Measurements from ENCODE around the gene PCGF3. TPM values are rescaled to one million over a fixed set of nuclear protein-coding genes. Genes with fewer than 3 reads are reported as not detected.
A peak's percentile ranks its signal among the peaks of the same experiment; 100 is the strongest.

Gene PCGF3
- total and polyA plus RNA-seq, 2 donors from 2014 or later: 21.7 to 59.6 TPM

DNA sequence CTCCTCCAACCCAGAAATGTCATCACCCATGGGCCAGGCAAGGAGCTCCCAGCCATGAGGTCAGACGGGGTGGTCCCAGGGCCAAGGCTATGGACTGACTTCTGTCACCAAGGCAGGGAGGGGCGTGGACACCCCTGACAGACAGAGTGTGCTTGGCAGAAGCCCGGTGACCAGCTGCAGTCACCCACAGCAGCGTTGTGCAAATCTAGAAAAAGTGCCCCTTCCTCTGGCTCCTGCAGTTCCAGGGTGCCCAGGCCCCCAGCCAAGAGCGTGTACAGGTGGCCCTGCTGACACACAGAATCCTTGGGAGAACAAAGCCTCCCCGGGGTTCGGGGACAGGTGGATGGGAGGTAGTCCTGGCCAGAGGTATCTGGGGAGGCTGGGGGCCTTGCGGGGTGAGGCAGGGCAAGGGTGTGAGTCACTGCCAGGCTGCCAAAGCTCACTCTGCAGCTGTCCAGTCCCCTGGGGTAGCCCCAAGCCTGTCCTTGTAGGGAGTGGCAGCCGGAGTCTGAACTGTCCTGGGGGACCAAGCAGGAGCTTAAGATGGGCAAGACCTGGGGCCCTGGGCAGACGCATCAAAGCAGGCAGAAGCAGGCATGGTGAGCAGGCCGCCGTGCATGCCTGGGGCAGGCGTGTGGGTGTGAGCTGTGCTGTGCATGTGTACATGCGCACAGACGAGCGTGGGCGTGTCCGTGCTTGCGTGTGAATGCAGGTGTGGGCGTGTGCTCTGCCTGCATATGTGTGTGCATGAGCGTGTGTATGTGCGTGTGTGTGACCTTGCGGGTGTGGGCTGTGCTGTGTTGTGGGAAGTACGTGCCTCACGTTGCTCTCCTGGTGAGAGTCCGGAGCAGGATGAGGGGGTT lies 28.0 kb upstream of the PCGF3 start:
- H3K9ac ChIP-seq (ENCODE audit: low read length in 3 of 3): no peak overlapping the region

DNA sequence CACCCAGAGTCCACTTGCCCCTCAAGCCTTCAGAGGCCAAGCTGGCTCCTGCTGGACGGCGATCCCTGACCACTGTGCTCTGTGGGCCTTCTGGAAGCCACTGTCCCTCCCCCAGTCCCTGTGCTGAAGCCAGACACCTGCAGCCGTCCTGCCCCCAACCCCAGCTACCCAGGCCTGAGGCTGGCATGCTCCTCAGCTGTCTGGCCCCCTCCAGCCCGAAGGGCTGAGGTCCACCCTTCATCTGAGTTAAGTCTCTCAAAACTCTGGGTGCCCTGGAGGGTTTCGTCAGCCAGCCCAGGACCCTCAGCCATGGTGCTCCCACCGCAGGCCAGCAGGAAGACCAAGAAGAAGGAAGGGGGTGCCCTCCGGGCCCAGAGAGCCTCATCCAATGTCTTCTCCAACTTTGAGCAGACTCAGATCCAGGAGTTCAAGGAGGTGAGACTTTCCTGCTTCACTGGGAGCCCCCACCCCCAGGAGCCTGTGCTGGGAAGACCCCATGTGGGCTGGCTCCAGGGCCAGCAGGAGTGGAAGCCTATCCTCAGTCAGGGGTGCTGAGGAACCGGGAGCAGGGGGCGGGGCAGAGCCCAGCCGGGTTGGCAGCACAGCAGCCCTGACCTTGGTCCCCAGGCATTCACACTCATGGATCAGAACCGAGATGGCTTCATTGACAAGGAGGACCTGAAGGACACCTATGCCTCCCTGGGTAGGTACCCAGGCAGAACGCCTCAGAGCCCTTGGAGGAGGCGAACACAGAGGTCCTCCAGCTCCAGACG lies 27.1 kb upstream of the PCGF3 start:
- no peaks in the 10 kb centered on the region for H3K27me3 ChIP-seq (ENCODE audit: control insufficient read depth, insufficient read depth, low read length)
- H3K9ac ChIP-seq (ENCODE audit: low read length in 3 of 3): no peak overlapping the region
- H3K36me3 ChIP-seq (ENCODE audit: control insufficient read depth in 2 of 3, insufficient read depth in 3 of 3, low read length in 3 of 3): no peaks in the 10 kb centered on the region
- FAIRE-seq (no peak), DNase-seq (peak in 1 of 5 donors; percentile 75)
- no peak overlapping the region for H3K4me3 ChIP-seq (ENCODE audit: low read length in 3 of 3)
- H3K27ac ChIP-seq (ENCODE audit: low read depth in 2 of 2, low read length in 2 of 2): no peak overlapping the region
- no peaks in the 10 kb centered on the region for H3K9me3 ChIP-seq (ENCODE audit: control insufficient read depth in 2 of 3, insufficient read depth in 1 of 3, low read length in 3 of 3)
- peaks cover 0 to 14% (median 0%) of the 10 kb centered on the region in 3 donors for H3K4me1 ChIP-seq (ENCODE audit: control insufficient read depth in 2 of 3, insufficient read depth in 2 of 3, low read depth in 1 of 3, low read length in 3 of 3)
- intact Hi-C loops (cut with DNase I): no loop called here
- TF ChIP-seq, protein P1, sequence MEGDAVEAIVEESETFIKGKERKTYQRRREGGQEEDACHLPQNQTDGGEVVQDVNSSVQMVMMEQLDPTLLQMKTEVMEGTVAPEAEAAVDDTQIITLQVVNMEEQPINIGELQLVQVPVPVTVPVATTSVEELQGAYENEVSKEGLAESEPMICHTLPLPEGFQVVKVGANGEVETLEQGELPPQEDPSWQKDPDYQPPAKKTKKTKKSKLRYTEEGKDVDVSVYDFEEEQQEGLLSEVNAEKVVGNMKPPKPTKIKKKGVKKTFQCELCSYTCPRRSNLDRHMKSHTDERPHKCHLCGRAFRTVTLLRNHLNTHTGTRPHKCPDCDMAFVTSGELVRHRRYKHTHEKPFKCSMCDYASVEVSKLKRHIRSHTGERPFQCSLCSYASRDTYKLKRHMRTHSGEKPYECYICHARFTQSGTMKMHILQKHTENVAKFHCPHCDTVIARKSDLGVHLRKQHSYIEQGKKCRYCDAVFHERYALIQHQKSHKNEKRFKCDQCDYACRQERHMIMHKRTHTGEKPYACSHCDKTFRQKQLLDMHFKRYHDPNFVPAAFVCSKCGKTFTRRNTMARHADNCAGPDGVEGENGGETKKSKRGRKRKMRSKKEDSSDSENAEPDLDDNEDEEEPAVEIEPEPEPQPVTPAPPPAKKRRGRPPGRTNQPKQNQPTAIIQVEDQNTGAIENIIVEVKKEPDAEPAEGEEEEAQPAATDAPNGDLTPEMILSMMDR (IDR thresholded peaks at IDR 0.05; ENCODE audit: borderline replicate concordance, extremely low read depth, insufficient read depth): no peak

More for the DNA sequence above, 28.0 kb upstream of the PCGF3 start:
- no peaks in the 10 kb centered on the region for H3K36me3 ChIP-seq (ENCODE audit: control insufficient read depth in 2 of 3, insufficient read depth in 3 of 3, low read length in 3 of 3)
- H3K27me3 ChIP-seq (ENCODE audit: control insufficient read depth, insufficient read depth, low read length): no peaks in the 10 kb centered on the region
- FAIRE-seq (no peak), DNase-seq (peak in 1 of 5 donors; percentile 73)
- no peaks in the 10 kb centered on the region for H3K9me3 ChIP-seq (ENCODE audit: control insufficient read depth in 2 of 3, insufficient read depth in 1 of 3, low read length in 3 of 3)
- H3K4me1 ChIP-seq (ENCODE audit: control insufficient read depth in 2 of 3, insufficient read depth in 2 of 3, low read depth in 1 of 3, low read length in 3 of 3): peaks cover 0 to 21% (median 0%) of the 10 kb centered on the region in 3 donors
- intact Hi-C loops (cut with DNase I): no loop called here
- H3K27ac ChIP-seq (ENCODE audit: low read depth in 2 of 2, low read length in 2 of 2): no peak overlapping the region
- TF ChIP-seq, protein P1 (IDR thresholded peaks at IDR 0.05; ENCODE audit: borderline replicate concordance, extremely low read depth, insufficient read depth): no peak
- H3K4me3 ChIP-seq (ENCODE audit: low read length in 3 of 3): no peak overlapping the region

DNA sequence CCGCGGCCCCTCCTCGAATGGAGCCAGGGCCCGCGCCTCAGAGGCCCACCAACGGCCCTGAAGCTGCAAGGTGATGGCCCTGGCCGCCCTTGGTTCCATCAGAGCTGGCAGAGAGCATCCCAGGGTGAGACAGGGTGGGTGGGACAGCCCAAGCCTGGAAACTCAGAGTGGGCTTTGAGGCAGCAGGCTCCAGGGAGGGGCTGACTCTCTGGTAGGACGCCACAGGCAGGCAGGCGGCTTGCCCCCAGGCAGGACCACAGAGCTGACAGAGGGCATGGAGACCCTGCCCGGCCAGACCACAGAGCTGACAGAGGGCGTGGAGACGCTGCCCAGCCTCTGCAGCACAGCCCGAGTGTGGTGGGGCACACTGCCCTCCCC lies 26.5 kb upstream of the PCGF3 start:
- TF ChIP-seq, protein P1 (IDR thresholded peaks at IDR 0.05; ENCODE audit: borderline replicate concordance, extremely low read depth, insufficient read depth): no peak
- intact Hi-C loops (cut with DNase I): no loop called here
- Histone ChIP-seq H3K36me3 (ENCODE audit: control insufficient read depth in 2 of 3, insufficient read depth in 3 of 3, low read length in 3 of 3) (no peaks in the 10 kb centered on the region), H3K9me3 (ENCODE audit: control insufficient read depth in 2 of 3, insufficient read depth in 1 of 3, low read length in 3 of 3) (no peaks in the 10 kb centered on the region), H3K27ac (ENCODE audit: low read depth in 2 of 2, low read length in 2 of 2) (no peak overlapping the region), H3K4me3 (ENCODE audit: low read length in 3 of 3) (no peak overlapping the region), H3K9ac (ENCODE audit: low read length in 3 of 3) (no peak overlapping the region), H3K4me1 (ENCODE audit: control insufficient read depth in 2 of 3, insufficient read depth in 2 of 3, low read depth in 1 of 3, low read length in 3 of 3) (peaks cover 0 to 12% (median 0%) of the 10 kb centered on the region in 3 donors), H3K27me3 (ENCODE audit: control insufficient read depth, insufficient read depth, low read length) (no peaks in the 10 kb centered on the region)
- FAIRE-seq (no peak), DNase-seq (peak in 1 of 5 donors; percentile 79)

Data from kidney (tissue), 14 donors.